Panc1 (cell line): ENCODE results near the gene NFIB.

Source experiments
- CTCF ChIP-seq: fragments of 450-650 bp; IDR thresholded peaks from 2 replicates; pipeline ENCODE4 v1.5.1; 2017; ENCODE audit warnings: mild to moderate bottlenecking
- REST ChIP-seq, 2 experiments: IDR thresholded peaks; 2 replicates each; pipeline ENCODE4 v1.6.1; 2011 to 2012; ENCODE audit warnings: low read depth in 2 of 2, control low read depth in 1 of 2, low read length in 1 of 2, mild to moderate bottlenecking in 1 of 2, moderate library complexity in 1 of 2; ENCODE audit not compliant: insufficient read depth in 1 of 2
- TCF7L2 ChIP-seq: IDR thresholded peaks from 2 replicates; pipeline ENCODE4 v1.6.1; 2011; ENCODE audit warnings: mild to moderate bottlenecking, low read depth, low read length, inconsistent platforms

- TF ChIP-seq CTCF = no peak
- TF ChIP-seq TCF7L2 = peak; percentile 81
- TF ChIP-seq REST (IDR thresholded peaks at IDR 0.05; ENCODE audit: insufficient read depth in 1 of 2, low read depth in 2 of 2, low read length in 1 of 2) = no peak
Measured at GRCh38 chr9:14251154-14252071, 62.5 kb downstream of the NFIB start.
